Skeletal muscle tissue (tissue), 4 donors: ENCODE results near the gene E2F2. TPM values are rescaled to one million over a fixed set of nuclear protein-coding genes. Genes with fewer than 3 reads are reported as not detected.

Experiments used
- H3K27ac ChIP-seq: one replicate; pipeline ENCODE4 v1.7.0; 2013; ENCODE audit warnings: mild to moderate bottlenecking, low read depth, low read length, inconsistent platforms
- H3K27me3 ChIP-seq, 3 donors: one replicate each; pipeline ENCODE4 v1.7.0; 2013; ENCODE audit warnings: low read length in 3 of 3; ENCODE audit not compliant: control insufficient read depth in 3 of 3, insufficient read depth in 3 of 3
- H3K36me3 ChIP-seq, 3 donors: one replicate each; pipeline ENCODE4 v1.7.0; 2013; ENCODE audit warnings: low read length in 3 of 3; ENCODE audit not compliant: control insufficient read depth in 3 of 3, insufficient read depth in 3 of 3
- H3K4me1 ChIP-seq, 3 donors: one replicate each; pipeline ENCODE4 v1.7.0; 2013; ENCODE audit warnings: low read length in 3 of 3, mild to moderate bottlenecking in 3 of 3; ENCODE audit not compliant: control insufficient read depth in 3 of 3, insufficient read depth in 3 of 3
- H3K4me3 ChIP-seq, 3 donors: one replicate each; pipeline ENCODE4 v1.7.0; 2013; ENCODE audit warnings: low read length in 3 of 3
- H3K9ac ChIP-seq, 3 donors: one replicate each; pipeline ENCODE4 v1.7.0; 2013; ENCODE audit warnings: low read length in 3 of 3, mild to moderate bottlenecking in 3 of 3, moderate library complexity in 2 of 3, low read depth in 1 of 3
- H3K9me3 ChIP-seq, 3 donors: one replicate each; pipeline ENCODE4 v1.7.0; 2013; ENCODE audit warnings: low read length in 3 of 3; ENCODE audit not compliant: control insufficient read depth in 3 of 3
- total RNA-seq: library from RNA; depleted of rRNA; stranded (reverse); fragments of >200 nt; gene quantifications from one replicate; pipeline ENCODE4 v1.2.3, GENCODE V29; 2014
- donor health status: Osteomylitis.

E2F2 gene
- total RNA-seq, 1 donor from 2014 or later, result 5.7 TPM

DNA sequence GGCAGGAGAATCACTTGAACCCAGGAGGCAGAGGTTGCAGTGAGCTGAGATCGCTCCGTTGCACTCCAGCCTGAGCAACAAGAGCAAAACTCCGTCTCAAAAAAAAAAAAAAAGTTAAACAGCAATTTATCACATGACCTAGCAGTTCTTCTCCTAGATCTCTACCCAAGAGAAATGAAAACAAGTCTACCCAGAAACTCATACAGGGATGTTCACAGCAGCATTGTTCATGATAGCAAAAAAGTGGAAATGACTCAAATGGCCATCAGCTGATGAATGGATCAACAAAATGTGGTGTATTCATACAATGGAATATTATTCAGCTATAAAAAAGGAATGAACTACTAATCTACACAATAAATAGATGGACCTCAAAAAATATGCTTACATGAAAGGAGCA is 40.4 kb upstream of the E2F2 start:
- Histone ChIP-seq H3K27ac (no peak overlapping the region), H3K27me3 (no peaks in the 10 kb centered on the region), H3K4me3 (no peak overlapping the region), H3K9ac (no peak overlapping the region), H3K9me3 (no peaks in the 10 kb centered on the region), H3K36me3 (no peaks in the 10 kb centered on the region), H3K4me1 (peaks cover 21 to 29% (median 25%) of the 10 kb centered on the region in 3 donors)

DNA sequence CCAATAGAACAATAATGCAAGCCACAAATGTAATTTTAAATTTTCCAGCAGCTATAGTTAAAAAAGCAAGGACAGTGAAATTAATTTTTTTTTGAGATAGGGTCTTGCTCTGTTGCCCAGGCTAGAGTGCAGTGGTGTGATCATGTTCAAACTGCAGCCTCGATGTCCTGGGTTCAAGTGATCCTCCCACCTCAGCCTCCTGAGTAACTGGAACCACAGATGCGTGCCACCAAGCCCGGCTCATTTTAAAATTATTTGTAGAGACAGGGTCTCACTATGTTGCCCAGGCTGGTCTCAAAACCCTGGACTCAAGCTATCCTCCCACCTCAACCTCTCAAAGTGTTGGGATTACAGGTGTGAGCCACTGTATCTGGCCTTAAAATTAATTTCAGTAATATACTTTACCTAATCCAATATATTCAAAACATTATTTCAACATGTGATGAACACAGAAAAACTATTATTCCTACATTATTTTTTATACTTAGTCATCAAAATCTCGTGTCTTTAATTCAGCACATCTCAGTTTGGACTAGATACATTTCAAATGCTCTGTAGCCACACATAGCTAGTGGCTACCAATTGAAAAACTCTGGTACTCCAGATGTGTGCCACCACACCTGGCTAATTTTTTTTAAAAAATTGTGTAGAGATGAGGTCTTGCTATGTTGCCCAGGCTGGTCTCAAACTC is 39.1 kb upstream of the E2F2 start:
- H3K27me3 ChIP-seq, result no peaks in the 10 kb centered on the region
- no peaks in the 10 kb centered on the region for H3K9me3 ChIP-seq
- H3K9ac ChIP-seq, result no peak overlapping the region
- no peak overlapping the region for H3K27ac ChIP-seq
- no peak overlapping the region for H3K4me3 ChIP-seq
- H3K4me1 ChIP-seq, result peaks cover 9 to 19% (median 12%) of the 10 kb centered on the region in 3 donors
- no peaks in the 10 kb centered on the region for H3K36me3 ChIP-seq

DNA sequence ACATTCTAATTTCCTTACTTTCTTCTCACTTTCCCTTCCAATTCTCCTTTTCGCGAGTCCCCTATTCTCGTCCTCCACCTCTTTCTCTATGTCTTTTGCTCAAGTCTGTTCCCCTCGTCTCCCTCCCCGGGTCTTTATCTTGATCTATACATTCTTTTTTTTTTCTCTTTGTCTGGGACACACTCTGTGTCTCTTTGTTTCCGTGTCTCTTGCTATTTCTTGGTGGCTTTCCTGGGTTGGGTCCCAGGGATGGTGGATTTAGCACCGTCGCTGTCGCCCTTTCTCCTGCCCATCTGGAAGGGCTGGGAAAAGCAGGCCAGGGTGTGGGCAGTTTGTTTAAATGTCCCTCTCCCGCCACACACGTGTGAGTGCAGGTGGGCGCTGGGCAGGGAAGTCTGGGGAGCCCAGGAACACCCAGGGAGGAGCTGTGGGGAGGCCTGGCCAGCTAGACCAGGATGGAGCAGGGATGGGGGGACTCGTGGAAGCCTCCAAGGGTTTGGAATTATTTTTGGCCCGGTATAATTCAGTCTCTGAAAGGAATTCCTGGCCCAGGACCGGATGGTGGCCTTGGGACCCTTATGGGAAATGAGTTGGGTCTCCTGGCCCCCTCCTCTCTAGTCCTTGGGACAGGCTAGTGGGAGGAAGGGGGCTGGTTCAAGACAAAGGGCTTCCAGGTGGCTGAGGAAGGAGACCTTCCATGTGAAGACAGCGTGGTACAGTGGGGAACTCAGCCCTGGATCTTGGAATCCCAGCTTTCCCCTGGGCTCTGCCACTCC is 37.8 kb upstream of the E2F2 start:
- Histone ChIP-seq H3K9me3 (no peaks in the 10 kb centered on the region), H3K27me3 (no peaks in the 10 kb centered on the region), H3K36me3 (no peaks in the 10 kb centered on the region), H3K27ac (peak overlapping the region; percentile 26), H3K4me1 (peaks cover 11 to 25% (median 20%) of the 10 kb centered on the region in 3 donors), H3K4me3 (peak overlapping the region; percentile 66 to 73 (median 72)), H3K9ac (peak overlapping the region; percentile 72 to 87 (median 87))

DNA sequence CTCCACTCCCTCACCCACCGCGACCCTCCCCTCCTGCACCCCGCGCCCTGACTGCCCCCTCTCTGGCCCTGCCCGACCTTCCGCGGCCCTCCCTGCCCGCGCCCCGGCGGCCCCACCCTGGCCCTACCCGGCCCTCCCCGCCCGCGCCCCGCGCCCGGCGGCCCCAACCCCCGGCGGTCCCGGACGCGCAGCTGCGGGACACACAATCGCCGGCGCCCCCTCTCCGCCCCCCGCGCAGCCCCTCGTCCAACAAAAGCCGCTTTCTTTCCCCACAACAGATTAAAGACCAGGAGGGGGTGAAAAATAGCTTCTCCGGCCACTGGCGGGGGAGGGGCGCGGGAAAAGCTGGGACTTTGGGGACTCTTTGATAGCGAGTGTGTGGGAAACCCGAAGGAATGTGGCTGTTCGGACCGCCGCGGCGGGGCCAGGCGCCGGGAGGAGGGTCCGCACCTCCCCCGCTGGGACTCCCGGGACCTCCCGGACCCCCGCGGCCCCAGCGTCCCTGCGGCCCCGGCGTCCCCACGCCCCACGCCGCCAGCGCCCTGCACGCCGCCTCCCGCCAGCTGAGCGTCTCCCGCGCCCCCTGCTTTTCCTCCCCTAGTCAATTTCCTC is 37.1 kb upstream of the E2F2 start:
- Histone ChIP-seq H3K4me1 (peaks cover 16 to 23% (median 22%) of the 10 kb centered on the region in 3 donors), H3K27ac (peak overlapping the region; percentile 26), H3K9me3 (no peaks in the 10 kb centered on the region), H3K36me3 (no peaks in the 10 kb centered on the region), H3K27me3 (no peaks in the 10 kb centered on the region), H3K9ac (peak overlapping the region; percentile 72 to 87 (median 87)), H3K4me3 (peak overlapping the region; percentile 66 to 73 (median 72))

- Histone ChIP-seq H3K4me1 (peaks cover 19 to 26% (median 26%) of the 10 kb centered on the region in 3 donors), H3K27me3 (no peaks in the 10 kb centered on the region), H3K36me3 (no peaks in the 10 kb centered on the region), H3K4me3 (peak overlapping the region; percentile 40 to 63 (median 50)), H3K9ac (peak overlapping the region; percentile 27 to 76 (median 63)), H3K27ac (no peak overlapping the region), H3K9me3 (no peaks in the 10 kb centered on the region)
These were observed 36.6 kb upstream of the E2F2 start for GRCh38 chr1:23567629-23567995.

DNA sequence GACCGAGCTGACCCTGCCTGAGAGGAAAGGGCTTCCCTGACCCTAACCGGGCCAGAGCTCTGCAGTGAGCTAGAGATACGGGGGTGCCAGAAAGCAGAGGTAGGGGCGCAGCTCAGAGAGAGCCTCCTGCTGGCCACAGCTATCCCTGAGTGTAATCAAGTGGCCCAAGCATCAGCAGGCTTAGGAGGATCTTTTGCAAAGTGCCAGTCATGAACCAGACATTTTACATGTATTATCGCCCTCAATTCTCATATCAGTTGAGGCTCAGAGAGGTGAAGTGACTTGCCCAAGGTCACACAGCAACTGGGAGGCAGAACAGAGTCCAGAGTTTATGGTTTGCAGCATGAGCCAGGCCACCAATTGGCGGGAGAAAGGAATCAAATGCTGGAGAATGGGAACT is 35.3 kb upstream of the E2F2 start:
- H3K27ac ChIP-seq, result no peak overlapping the region

DNA sequence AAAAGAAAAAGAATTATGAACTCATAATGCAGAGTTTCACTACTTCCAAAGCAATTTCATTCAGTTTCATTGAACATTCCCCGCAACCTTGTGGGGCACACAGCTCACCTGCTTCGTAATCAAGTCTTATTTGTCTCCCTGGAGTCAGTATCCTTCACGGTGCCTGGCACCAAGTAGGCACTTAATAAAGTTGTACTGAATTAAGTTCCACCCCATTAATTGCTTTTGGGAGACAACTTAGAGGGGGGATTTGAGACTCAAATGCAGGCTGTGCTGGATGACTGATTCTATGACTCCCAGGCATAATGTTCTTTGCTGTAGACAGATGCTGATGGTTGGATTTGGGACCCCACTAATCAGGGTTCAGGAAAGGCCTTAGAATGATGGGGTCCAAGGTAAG is 34.7 kb upstream of the E2F2 start:
- H3K36me3 ChIP-seq, result no peaks in the 10 kb centered on the region
- H3K27ac ChIP-seq, result no peak overlapping the region
- no peaks in the 10 kb centered on the region for H3K27me3 ChIP-seq
- peaks cover 35 to 40% (median 39%) of the 10 kb centered on the region in 3 donors for H3K4me1 ChIP-seq
- H3K9me3 ChIP-seq, result no peaks in the 10 kb centered on the region
- no peak overlapping the region for H3K4me3 ChIP-seq
- no peak overlapping the region for H3K9ac ChIP-seq

More for the DNA sequence above, 35.3 kb upstream of the E2F2 start:
- H3K27me3 ChIP-seq, result no peaks in the 10 kb centered on the region
- peak overlapping the region in 1 of 3 donors; percentile 25 for H3K9ac ChIP-seq
- H3K4me3 ChIP-seq, result no peak overlapping the region
- peaks cover 30 to 35% (median 35%) of the 10 kb centered on the region in 3 donors for H3K4me1 ChIP-seq
- no peaks in the 10 kb centered on the region for H3K36me3 ChIP-seq
- no peaks in the 10 kb centered on the region for H3K9me3 ChIP-seq

- peak overlapping the region in 1 of 3 donors; percentile 57 for H3K9ac ChIP-seq
- no peaks in the 10 kb centered on the region for H3K27me3 ChIP-seq
- no peaks in the 10 kb centered on the region for H3K9me3 ChIP-seq
- H3K27ac ChIP-seq, result peak overlapping the region; percentile 96
- no peaks in the 10 kb centered on the region for H3K36me3 ChIP-seq
- H3K4me3 ChIP-seq, result no peak overlapping the region
- peaks cover 42 to 50% (median 50%) of the 10 kb centered on the region in 3 donors for H3K4me1 ChIP-seq
These were observed 33.6 kb upstream of the E2F2 start for GRCh38 chr1:23564529-23565122.

GRCh38 chr1:23563755-23564374 is 32.8 kb upstream of the E2F2 start:
- Histone ChIP-seq H3K36me3 (peaks cover 0 to 3% (median 0%) of the 10 kb centered on the region in 3 donors), H3K4me3 (no peak overlapping the region), H3K27ac (peak overlapping the region; percentile 96), H3K4me1 (peaks cover 45 to 46% (median 46%) of the 10 kb centered on the region in 3 donors), H3K9me3 (no peaks in the 10 kb centered on the region), H3K9ac (no peak overlapping the region), H3K27me3 (no peaks in the 10 kb centered on the region)
